ENCODE results near the gene TRABD. TPM values are rescaled to one million over a fixed set of nuclear protein-coding genes. Genes with fewer than 3 reads are reported as not detected.

Gene TRABD
- total RNA-seq, 6 experiments from 2014 or later: 25.0 to 36.0 (median 27.6) TPM

- Mint-ChIP-seq H3K27ac (peak overlapping the region; percentile 83), H3K4me3 (peak overlapping the region; percentile 91), H3K27me3 (ENCODE audit: insufficient read depth) (peaks cover 4% of the 10 kb centered on the region; the same call in 1 of the 2 replicates), H3K4me1 (ENCODE audit: low read depth) (peaks cover 19% of the 10 kb centered on the region), H3K36me3 (ENCODE audit: low read depth) (peaks cover 5% of the 10 kb centered on the region; the same call in 1 of the 2 replicates), H3K9me3 (no peaks in the 10 kb centered on the region)
- TF ChIP-seq, protein P1, sequence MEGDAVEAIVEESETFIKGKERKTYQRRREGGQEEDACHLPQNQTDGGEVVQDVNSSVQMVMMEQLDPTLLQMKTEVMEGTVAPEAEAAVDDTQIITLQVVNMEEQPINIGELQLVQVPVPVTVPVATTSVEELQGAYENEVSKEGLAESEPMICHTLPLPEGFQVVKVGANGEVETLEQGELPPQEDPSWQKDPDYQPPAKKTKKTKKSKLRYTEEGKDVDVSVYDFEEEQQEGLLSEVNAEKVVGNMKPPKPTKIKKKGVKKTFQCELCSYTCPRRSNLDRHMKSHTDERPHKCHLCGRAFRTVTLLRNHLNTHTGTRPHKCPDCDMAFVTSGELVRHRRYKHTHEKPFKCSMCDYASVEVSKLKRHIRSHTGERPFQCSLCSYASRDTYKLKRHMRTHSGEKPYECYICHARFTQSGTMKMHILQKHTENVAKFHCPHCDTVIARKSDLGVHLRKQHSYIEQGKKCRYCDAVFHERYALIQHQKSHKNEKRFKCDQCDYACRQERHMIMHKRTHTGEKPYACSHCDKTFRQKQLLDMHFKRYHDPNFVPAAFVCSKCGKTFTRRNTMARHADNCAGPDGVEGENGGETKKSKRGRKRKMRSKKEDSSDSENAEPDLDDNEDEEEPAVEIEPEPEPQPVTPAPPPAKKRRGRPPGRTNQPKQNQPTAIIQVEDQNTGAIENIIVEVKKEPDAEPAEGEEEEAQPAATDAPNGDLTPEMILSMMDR (IDR thresholded peaks at IDR 0.05): no peak; the same call in 1 of the 2 replicates
- DNase-seq: no peak
Observed at GRCh38 chr22:50186181-50186714, 535 bp downstream of the TRABD start.

GRCh38 chr22:50186761-50187523 lies 1.2 kb downstream of the TRABD start:
- Mint-ChIP-seq H3K9me3 (no peaks in the 10 kb centered on the region), H3K36me3 (ENCODE audit: low read depth) (peaks cover 5% of the 10 kb centered on the region; the same call in 1 of the 2 replicates), H3K27me3 (ENCODE audit: insufficient read depth) (peaks cover 4% of the 10 kb centered on the region; the same call in 1 of the 2 replicates), H3K4me3 (peak overlapping the region; percentile 91), H3K4me1 (ENCODE audit: low read depth) (peaks cover 26% of the 10 kb centered on the region), H3K27ac (peak overlapping the region; percentile 83)
- TF ChIP-seq, protein P1 (IDR thresholded peaks at IDR 0.05): no peak
- no peak for DNase-seq

- DNase-seq: no peak
- TF ChIP-seq, protein P1 (IDR thresholded peaks at IDR 0.05): no peak
- Mint-ChIP-seq H3K4me1 (ENCODE audit: low read depth) (peaks cover 31% of the 10 kb centered on the region), H3K9me3 (no peaks in the 10 kb centered on the region), H3K4me3 (no peak overlapping the region), H3K27me3 (ENCODE audit: insufficient read depth) (peaks cover 4% of the 10 kb centered on the region), H3K27ac (no peak overlapping the region), H3K36me3 (ENCODE audit: low read depth) (peaks cover 5% of the 10 kb centered on the region; the same call in 1 of the 2 replicates)
Observed at GRCh38 chr22:50188356-50188755, 2.6 kb downstream of the TRABD start.

DNA sequence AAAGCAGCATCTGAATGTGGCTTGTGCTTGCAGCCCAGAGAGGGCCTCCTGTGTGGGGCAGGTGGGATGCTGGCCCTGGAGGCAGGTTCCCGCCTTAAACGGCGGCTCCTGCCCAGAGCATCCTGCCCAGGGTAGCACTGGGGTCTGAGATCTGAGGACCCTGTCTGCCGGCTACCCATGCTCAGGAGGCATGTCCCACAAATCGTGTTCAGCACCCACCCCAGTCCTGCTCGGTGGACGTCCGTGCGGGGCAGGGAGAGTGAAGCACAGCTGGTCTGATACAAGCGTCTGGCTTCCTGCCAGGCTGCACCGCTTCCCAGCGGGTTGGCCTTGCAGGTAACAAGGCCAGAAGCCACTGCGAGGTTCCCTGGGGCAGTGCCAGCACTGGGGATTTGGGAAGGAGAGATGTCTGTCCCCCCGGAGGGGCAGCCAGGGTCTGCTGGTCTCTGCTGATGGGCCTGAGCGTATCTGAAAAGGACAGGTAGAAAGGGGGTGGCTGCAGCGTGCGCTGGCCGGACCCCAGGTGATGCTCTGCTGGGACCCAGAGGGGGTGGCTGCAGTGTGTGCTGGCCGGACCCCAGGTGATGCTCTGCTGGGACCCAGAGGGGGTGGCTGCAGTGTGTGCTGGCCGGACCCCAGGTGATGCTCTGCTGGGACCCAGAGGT lies 3.6 kb downstream of the TRABD start:
- DNase-seq: no peak
- Mint-ChIP-seq H3K36me3 (ENCODE audit: low read depth) (peaks cover 5% of the 10 kb centered on the region; the same call in 1 of the 2 replicates), H3K4me1 (ENCODE audit: low read depth) (peaks cover 31% of the 10 kb centered on the region), H3K4me3 (no peak overlapping the region), H3K27me3 (ENCODE audit: insufficient read depth) (peaks cover 4% of the 10 kb centered on the region), H3K9me3 (no peaks in the 10 kb centered on the region), H3K27ac (no peak overlapping the region)
- TF ChIP-seq, protein P1 (IDR thresholded peaks at IDR 0.05): no peak

DNA sequence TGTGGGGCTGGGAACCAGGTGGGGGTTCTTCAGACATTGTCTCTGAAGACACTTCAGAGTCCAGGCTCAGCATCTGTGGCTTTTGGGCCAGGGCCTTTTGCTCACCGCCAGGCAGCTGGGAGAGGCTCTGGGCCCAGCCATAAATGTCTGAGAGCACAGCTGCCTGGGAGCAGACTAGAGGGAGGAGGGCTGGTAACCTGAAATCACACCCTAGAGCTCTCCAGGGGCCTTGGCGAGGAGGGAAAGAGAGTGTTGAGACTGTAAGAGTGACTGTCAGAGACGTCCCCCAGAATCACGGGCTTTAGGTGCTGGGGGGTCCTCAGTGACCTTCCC lies 4.1 kb downstream of the TRABD start:
- Mint-ChIP-seq H3K4me3 (no peak overlapping the region; the same call in 1 of the 2 replicates), H3K27ac (peak overlapping the region; percentile 70), H3K4me1 (ENCODE audit: low read depth) (peaks cover 31% of the 10 kb centered on the region), H3K36me3 (ENCODE audit: low read depth) (peaks cover 5% of the 10 kb centered on the region; the same call in 1 of the 2 replicates), H3K9me3 (no peaks in the 10 kb centered on the region), H3K27me3 (ENCODE audit: insufficient read depth) (peaks cover 4% of the 10 kb centered on the region)
- TF ChIP-seq, protein P1 (IDR thresholded peaks at IDR 0.05): no peak
- no peak for DNase-seq
